Thoracic aorta (tissue), 2 donors: ENCODE measurements around the gene ARMC10. TPM values are rescaled to one million over a fixed set of nuclear protein-coding genes. Genes with fewer than 3 reads are reported as not detected.

Experiments
- ATAC-seq: fragments of 150-250 bp; one replicate; pipeline ENCODE4 v1.8.0; 2017; ENCODE audit warnings: low read depth; ENCODE audit not compliant: insufficient number of reproducible peaks, low FRiP score
- DNase-seq: peaks from one replicate; pipeline ENCODE4 v3.0.0-alpha.2; 2020; ENCODE audit warnings: low spot score
- H3K27ac ChIP-seq, 2 donors: fragments of 200-600 bp; sonication (generic); 1 replicate in 1 of 2; 2 replicates in 1 of 2; pipeline ENCODE4 v1.5.1; 2016; ENCODE audit warnings: mild to moderate bottlenecking in 2 of 2, moderate library complexity in 2 of 2
- H3K27me3 ChIP-seq: fragments of 200-600 bp; sonication (generic); replicated peaks from 2 replicates; pipeline ENCODE4 v1.6.0; 2016; ENCODE audit warnings: mild to moderate bottlenecking; ENCODE audit not compliant: insufficient read depth
- H3K36me3 ChIP-seq: fragments of 200-600 bp; sonication (generic); one replicate; pipeline ENCODE4 v1.5.1; 2016
- H3K4me1 ChIP-seq, 2 donors: fragments of 200-600 bp; sonication (generic); 1 replicate in 1 of 2; 2 replicates in 1 of 2; pipeline versions ENCODE4 v1.5.1 to v1.6.0; 2016; ENCODE audit warnings: low read depth in 2 of 2, mild to moderate bottlenecking in 1 of 2; ENCODE audit not compliant: control insufficient read depth in 1 of 2
- H3K4me3 ChIP-seq: fragments of 200-600 bp; sonication (generic); 2 replicates; pipeline ENCODE4 v1.5.1; 2016; ENCODE audit warnings: mild to moderate bottlenecking
- H3K9me3 ChIP-seq: fragments of 200-600 bp; sonication (generic); 2 replicates; pipeline ENCODE4 v1.5.1; 2016
- total RNA-seq, 2 donors: library from RNA; depleted of rRNA; stranded (reverse); fragments of >200 nt; gene quantifications; one replicate each; pipeline versions ENCODE4 v1.1.0 to v1.2.3, GENCODE V29; 2016
- TF ChIP-seq, protein P1 (sequence below): fragments of 200-600 bp; sonication (generic); IDR thresholded peaks from one replicate; pipeline ENCODE4 v1.5.1; 2019; ENCODE audit warnings: antibody characterized with exemption

The ARMC10 gene
- total RNA-seq, 2 donors from 2014 or later = 46.7 to 49.4 TPM

DNA sequence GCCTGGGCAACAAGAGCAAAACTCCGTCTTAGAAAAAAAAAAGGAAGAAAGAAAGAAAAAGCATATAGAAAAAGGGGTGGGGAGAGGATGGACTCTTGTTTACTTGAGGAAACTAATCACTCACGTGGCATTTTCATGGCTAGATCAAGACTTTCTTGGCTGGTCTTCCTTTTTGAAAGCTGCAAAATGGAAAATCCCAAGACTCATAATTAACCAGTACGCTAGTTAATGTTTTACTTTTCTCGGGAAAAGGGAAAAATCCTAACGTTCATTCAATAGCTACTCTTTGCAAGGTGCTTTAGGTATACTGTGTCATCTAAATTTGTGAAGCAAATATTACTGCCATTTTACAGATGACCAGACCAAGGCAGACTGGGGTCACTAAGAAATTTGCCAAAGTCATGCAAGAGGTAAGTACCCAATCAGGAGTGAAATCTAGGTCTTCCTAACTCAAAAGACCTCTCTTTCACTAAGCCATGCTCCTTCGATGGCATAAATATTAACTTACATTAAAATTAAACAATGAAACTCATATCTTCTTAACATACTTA is 49.6 kb downstream of the ARMC10 start:
- Histone ChIP-seq H3K27ac (no peak overlapping the region), H3K36me3 (no peaks in the 10 kb centered on the region), H3K4me1 (peaks cover 16 to 40% of the 10 kb centered on the region in 2 donors), H3K4me3 (no peak overlapping the region), H3K9me3 (no peaks in the 10 kb centered on the region), H3K27me3 (no peaks in the 10 kb centered on the region)
- ATAC-seq (no peak), DNase-seq (no peak)
- TF ChIP-seq, protein P1, sequence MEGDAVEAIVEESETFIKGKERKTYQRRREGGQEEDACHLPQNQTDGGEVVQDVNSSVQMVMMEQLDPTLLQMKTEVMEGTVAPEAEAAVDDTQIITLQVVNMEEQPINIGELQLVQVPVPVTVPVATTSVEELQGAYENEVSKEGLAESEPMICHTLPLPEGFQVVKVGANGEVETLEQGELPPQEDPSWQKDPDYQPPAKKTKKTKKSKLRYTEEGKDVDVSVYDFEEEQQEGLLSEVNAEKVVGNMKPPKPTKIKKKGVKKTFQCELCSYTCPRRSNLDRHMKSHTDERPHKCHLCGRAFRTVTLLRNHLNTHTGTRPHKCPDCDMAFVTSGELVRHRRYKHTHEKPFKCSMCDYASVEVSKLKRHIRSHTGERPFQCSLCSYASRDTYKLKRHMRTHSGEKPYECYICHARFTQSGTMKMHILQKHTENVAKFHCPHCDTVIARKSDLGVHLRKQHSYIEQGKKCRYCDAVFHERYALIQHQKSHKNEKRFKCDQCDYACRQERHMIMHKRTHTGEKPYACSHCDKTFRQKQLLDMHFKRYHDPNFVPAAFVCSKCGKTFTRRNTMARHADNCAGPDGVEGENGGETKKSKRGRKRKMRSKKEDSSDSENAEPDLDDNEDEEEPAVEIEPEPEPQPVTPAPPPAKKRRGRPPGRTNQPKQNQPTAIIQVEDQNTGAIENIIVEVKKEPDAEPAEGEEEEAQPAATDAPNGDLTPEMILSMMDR = no peak

DNA sequence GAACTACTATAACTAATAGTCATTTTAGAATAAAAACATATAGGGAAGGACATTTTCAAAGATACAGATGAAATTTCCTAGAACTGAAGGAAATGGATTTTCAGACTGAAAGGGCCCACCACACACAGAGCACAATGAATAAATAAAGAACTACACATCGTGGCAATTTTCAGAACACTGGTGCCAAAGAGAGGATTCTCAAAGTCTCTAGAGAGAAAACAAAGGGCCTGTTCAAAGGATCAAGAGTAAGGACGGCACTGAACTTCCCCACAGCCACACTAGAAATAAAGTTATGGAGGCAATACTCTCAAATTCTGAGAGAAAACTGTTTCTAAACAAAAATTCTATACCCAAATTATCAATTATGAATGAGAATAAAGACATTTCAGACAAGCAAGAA is 52.1 kb downstream of the ARMC10 start:
- no peak for DNase-seq
- Histone ChIP-seq H3K36me3 (no peaks in the 10 kb centered on the region), H3K27me3 (no peaks in the 10 kb centered on the region), H3K9me3 (no peaks in the 10 kb centered on the region), H3K4me1 (peaks cover 13 to 39% of the 10 kb centered on the region in 2 donors), H3K4me3 (no peak overlapping the region), H3K27ac (peak overlapping the region in 1 of 2 donors; percentile 78)
- TF ChIP-seq, protein P1 = no peak
- ATAC-seq = no peak

DNA sequence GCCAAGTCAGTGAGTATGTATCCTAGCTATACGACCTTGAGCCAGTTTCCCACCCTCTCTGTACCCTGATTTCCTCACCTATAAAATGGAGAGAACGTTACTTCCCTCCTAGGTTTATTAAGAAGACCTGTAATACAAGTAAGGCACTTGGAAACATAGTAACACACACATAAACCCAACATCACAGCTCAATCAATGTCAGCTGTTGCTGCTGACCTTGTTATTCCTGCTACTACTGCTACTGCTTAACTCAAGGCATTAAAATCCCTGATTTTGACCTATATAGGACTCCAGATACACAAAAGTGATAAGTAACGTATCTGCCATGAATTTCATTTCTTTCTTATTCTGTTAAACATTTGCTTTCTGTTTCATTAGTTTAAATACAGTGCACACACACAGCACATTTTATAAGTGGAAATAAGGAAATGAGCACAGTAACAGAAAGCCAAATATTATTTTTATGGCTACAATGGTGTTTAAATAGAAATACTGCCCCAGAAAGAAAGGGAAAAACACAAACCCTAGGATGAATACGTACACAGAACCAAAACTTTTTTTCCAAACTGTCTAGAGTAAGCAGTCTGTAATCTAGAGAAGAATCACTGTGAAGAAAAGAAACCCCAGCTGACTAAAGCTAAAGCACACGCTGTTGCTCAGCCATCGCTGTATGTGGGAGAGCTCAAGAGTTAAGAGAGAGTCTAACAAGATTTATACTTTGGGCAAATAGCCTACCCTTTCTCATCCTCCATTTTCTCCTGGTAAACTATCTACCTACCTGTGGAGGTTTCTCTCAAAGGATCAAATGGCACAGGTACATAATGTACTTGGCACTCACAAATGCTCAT is 55.0 kb downstream of the ARMC10 start:
- Histone ChIP-seq H3K36me3 (no peaks in the 10 kb centered on the region), H3K27me3 (no peaks in the 10 kb centered on the region), H3K9me3 (no peaks in the 10 kb centered on the region), H3K27ac (peak overlapping the region; percentile 29 to 78), H3K4me1 (peaks cover 17 to 39% of the 10 kb centered on the region in 2 donors), H3K4me3 (peak overlapping the region; percentile 51)
- TF ChIP-seq, protein P1 = no peak
- DNase-seq (no peak), ATAC-seq (no peak)

DNA sequence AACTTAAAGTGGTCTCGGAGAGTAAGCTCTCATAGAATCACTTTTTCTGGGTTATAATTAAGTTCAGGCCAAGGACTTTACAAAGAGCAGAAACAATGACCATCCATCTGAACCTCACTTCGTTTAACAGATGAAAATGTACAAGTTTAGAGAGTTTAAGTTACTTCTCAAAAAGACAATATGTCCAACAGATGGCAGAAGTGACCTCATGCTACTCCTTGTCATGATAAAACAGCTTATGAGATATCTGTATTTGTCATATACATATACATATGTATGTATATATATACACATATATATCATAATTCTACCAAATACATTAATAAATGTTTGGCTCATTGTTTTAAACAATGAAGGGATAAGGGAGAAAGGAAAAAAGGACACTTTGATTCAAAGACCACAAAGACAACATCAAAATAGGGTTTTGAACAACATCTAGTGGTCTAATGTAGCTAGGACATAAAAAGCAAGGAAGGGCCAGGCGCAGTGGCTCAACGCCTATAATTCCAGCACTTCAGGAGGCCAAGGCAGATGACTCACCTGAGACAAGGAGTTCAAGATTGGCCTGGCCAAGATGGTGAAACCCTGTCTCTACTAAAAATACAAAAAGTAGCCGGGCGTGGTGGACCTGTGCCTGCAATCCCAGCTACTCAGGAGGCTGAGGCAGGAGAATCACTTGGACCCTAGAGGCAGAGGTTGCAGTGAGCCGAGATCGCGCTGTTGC is 56.1 kb downstream of the ARMC10 start:
- TF ChIP-seq, protein P1 = no peak
- Histone ChIP-seq H3K36me3 (no peaks in the 10 kb centered on the region), H3K9me3 (no peaks in the 10 kb centered on the region), H3K27me3 (no peaks in the 10 kb centered on the region), H3K4me1 (peaks cover 21 to 45% of the 10 kb centered on the region in 2 donors), H3K4me3 (no peak overlapping the region), H3K27ac (peak overlapping the region in 1 of 2 donors; percentile 78)
- ATAC-seq (no peak), DNase-seq (no peak)
